ENCODE data around the gene IL3RA. TPM values are rescaled to one million over a fixed set of nuclear protein-coding genes. Genes with fewer than 3 reads are reported as not detected.

Gene IL3RA
- total RNA-seq, 1 experiment from 2014 or later = not detected

DNA sequence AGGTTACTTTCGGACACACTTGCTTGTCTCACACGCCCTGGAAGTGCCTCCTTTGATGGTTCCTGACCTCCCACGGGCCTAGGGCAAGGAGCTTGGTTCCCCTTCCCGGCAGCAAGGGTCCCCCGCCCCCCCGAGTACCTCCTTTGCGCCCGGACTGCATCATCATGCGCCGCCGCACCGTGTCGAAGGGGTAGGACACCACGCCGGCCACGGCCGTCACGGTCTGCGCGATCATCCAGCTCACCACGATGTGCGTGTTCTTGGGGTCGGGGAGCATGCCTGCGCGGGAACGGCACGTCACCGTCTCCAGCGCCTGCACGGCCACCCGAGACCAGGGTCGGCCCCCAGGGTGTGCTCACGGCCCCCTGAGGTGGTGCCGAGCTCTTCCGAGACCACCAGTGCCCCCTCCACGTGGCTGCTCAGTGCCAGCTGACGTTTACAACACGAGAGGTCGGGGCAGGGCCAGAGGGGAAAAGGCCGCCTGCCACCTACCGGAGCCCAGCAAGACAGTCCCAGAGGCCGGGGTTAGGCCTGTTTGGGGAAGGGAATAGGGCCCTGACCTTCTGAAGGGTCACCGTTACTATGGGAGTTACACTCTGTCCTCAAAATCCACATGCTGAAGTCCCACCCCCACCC is 50.7 kb downstream of the IL3RA start:
- Histone ChIP-seq H3K4me3 (ENCODE audit: low read depth, low read length) (no peak overlapping the region), H3K27me3 (replicated peaks; ENCODE audit: control insufficient read depth, insufficient read depth, low read length) (no peaks in the 10 kb centered on the region), H3K36me3 (ENCODE audit: control insufficient read depth, insufficient read depth, low read length) (peaks cover 19% of the 10 kb centered on the region), H3K4me1 (no peaks in the 10 kb centered on the region), H3K9me3 (no peaks in the 10 kb centered on the region)
- Mint-ChIP-seq H3K36me3 (ENCODE audit: insufficient read depth, unreplicated experiment) (peaks cover 99% of the 10 kb centered on the region), H3K27me3 (ENCODE audit: insufficient read depth, unreplicated experiment) (no peaks in the 10 kb centered on the region), H3K9me3 (ENCODE audit: unreplicated experiment) (no peaks in the 10 kb centered on the region), H3K4me1 (ENCODE audit: low read depth, unreplicated experiment) (no peaks in the 10 kb centered on the region), H3K27ac (ENCODE audit: unreplicated experiment) (no peak overlapping the region), H3K4me3 (ENCODE audit: unreplicated experiment) (no peak overlapping the region)
- ChIA-PET CTCF (no interaction called here), POLR2A (no interaction called here)
- BruUV-seq (replicated peaks) = no TSS peak
- intact Hi-C loops (cut with micrococcal nuclease; ENCODE audit: unreplicated experiment) = no loop called here
- no peak for TF ChIP-seq CTCF (IDR thresholded peaks at IDR 0.05; ENCODE audit: insufficient read depth in 1 of 2, low read depth in 1 of 2, low read length in 1 of 2, severe bottlenecking in 1 of 2, unreplicated experiment in 1 of 2)
- DNase-seq = peak in 1 of 2 experiments; percentile 26

GRCh38 chrX:1388651-1389050 is 52.1 kb downstream of the IL3RA start:
- H3K27me3 ChIP-seq (replicated peaks; ENCODE audit: control insufficient read depth, insufficient read depth, low read length) = no peaks in the 10 kb centered on the region
- H3K4me3 Mint-ChIP-seq (ENCODE audit: unreplicated experiment) = peak overlapping the region; percentile 55
- H3K9me3 Mint-ChIP-seq (ENCODE audit: unreplicated experiment) = no peaks in the 10 kb centered on the region
- BruUV-seq (replicated peaks) = no TSS peak
- H3K27ac Mint-ChIP-seq (ENCODE audit: unreplicated experiment) = no peak overlapping the region
- H3K4me1 Mint-ChIP-seq (ENCODE audit: low read depth, unreplicated experiment) = peaks cover 8% of the 10 kb centered on the region
- intact Hi-C loops (cut with micrococcal nuclease; ENCODE audit: unreplicated experiment) = no loop called here
- TF ChIP-seq CTCF (IDR thresholded peaks at IDR 0.05; ENCODE audit: insufficient read depth in 1 of 2, low read depth in 1 of 2, low read length in 1 of 2, severe bottlenecking in 1 of 2, unreplicated experiment in 1 of 2) = no peak
- POLR2A ChIA-PET = no interaction called here
- peaks cover 19% of the 10 kb centered on the region for H3K36me3 ChIP-seq (ENCODE audit: control insufficient read depth, insufficient read depth, low read length)
- no peaks in the 10 kb centered on the region for H3K9me3 ChIP-seq
- H3K36me3 Mint-ChIP-seq (ENCODE audit: insufficient read depth, unreplicated experiment) = peaks cover 98% of the 10 kb centered on the region
- DNase-seq = no peak
- 0 out of 2 replicates have a peak, but pooled peaks cover 5% of the 10 kb centered on the region for H3K4me1 ChIP-seq
- no peaks in the 10 kb centered on the region for H3K27me3 Mint-ChIP-seq (ENCODE audit: insufficient read depth, unreplicated experiment)
- H3K4me3 ChIP-seq (ENCODE audit: low read depth, low read length) = no peak overlapping the region
- CTCF ChIA-PET = no interaction called here

GRCh38 chrX:1389181-1389992 is 52.8 kb downstream of the IL3RA start:
- no peaks in the 10 kb centered on the region for H3K9me3 ChIP-seq
- no peak overlapping the region for H3K4me3 ChIP-seq (ENCODE audit: low read depth, low read length)
- Mint-ChIP-seq H3K27me3 (ENCODE audit: insufficient read depth, unreplicated experiment) (no peaks in the 10 kb centered on the region), H3K36me3 (ENCODE audit: insufficient read depth, unreplicated experiment) (peaks cover 93% of the 10 kb centered on the region), H3K9me3 (ENCODE audit: unreplicated experiment) (no peaks in the 10 kb centered on the region), H3K27ac (ENCODE audit: unreplicated experiment) (no peak overlapping the region), H3K4me3 (ENCODE audit: unreplicated experiment) (peak overlapping the region; percentile 55), H3K4me1 (ENCODE audit: low read depth, unreplicated experiment) (peaks cover 15% of the 10 kb centered on the region)
- H3K27me3 ChIP-seq (replicated peaks; ENCODE audit: control insufficient read depth, insufficient read depth, low read length) = no peaks in the 10 kb centered on the region
- BruUV-seq (replicated peaks) = no TSS peak
- ChIA-PET CTCF (no interaction called here), POLR2A (no interaction called here)
- peak in 1 of 2 experiments; percentile 23 for DNase-seq
- no peak for TF ChIP-seq CTCF (IDR thresholded peaks at IDR 0.05; ENCODE audit: insufficient read depth in 1 of 2, low read depth in 1 of 2, low read length in 1 of 2, severe bottlenecking in 1 of 2, unreplicated experiment in 1 of 2)
- intact Hi-C loops (cut with micrococcal nuclease; ENCODE audit: unreplicated experiment) = no loop called here
- H3K4me1 ChIP-seq = 0 out of 2 replicates have a peak, but pooled peaks cover 5% of the 10 kb centered on the region
- H3K36me3 ChIP-seq (ENCODE audit: control insufficient read depth, insufficient read depth, low read length) = peaks cover 19% of the 10 kb centered on the region

Data from Caco-2 (cell line).